ENCODE data around the gene KCTD2.

The KCTD2 gene

GRCh38 chr17:75078284-75079022 lies 31.4 kb downstream of the KCTD2 start:
- no peak for DNase-seq

GRCh38 chr17:75079023-75079373 lies 32.0 kb downstream of the KCTD2 start:
- no peak for DNase-seq

- DNase-seq = no peak
These were observed 34.9 kb downstream of the KCTD2 start for GRCh38 chr17:75081611-75082540.

GRCh38 chr17:75082683-75083082 lies 35.7 kb downstream of the KCTD2 start:
- no peak for DNase-seq

- no peak for DNase-seq
These were observed 37.1 kb downstream of the KCTD2 start for GRCh38 chr17:75084039-75084660.

- no peak for DNase-seq
These were observed 39.6 kb downstream of the KCTD2 start for GRCh38 chr17:75086496-75087181.

- no peak for DNase-seq
These were observed 40.1 kb downstream of the KCTD2 start for GRCh38 chr17:75087182-75087557.

GRCh38 chr17:75087558-75088453 lies 40.8 kb downstream of the KCTD2 start, which contains the start of gene SLC16A5:
SLC16A5 (plus strand) TSS chr17:75087954; CDS start chr17:75093637, 5,683 bp downstream.
- DNase-seq = no peak

- no peak for DNase-seq
These were observed 41.7 kb downstream of the KCTD2 start for GRCh38 chr17:75088465-75089417.

GRCh38 chr17:75090871-75091854 lies 44.1 kb downstream of the KCTD2 start:
- DNase-seq = no peak

- no peak for DNase-seq
These were observed 44.9 kb downstream of the KCTD2 start for GRCh38 chr17:75091855-75092327.

- DNase-seq = no peak
These were observed 46.6 kb downstream of the KCTD2 start for GRCh38 chr17:75093548-75094158.

GRCh38 chr17:75094871-75095399 lies 47.9 kb downstream of the KCTD2 start:
- no peak for DNase-seq

GRCh38 chr17:75096082-75096625 lies 49.1 kb downstream of the KCTD2 start:
- DNase-seq = no peak

- DNase-seq = no peak
These were observed 50.8 kb downstream of the KCTD2 start for GRCh38 chr17:75097865-75098264.

GRCh38 chr17:75098861-75099260 lies 51.8 kb downstream of the KCTD2 start:
- DNase-seq = no peak

GRCh38 chr17:75099881-75100595 lies 53.0 kb downstream of the KCTD2 start:
- no peak for DNase-seq
